Natural killer cell treated with Interleukin-12 subunit alpha and Interleukin-12 subunit beta and Interleukin-15 and Interleukin-18, amount 100 ng/mL, for 72 hours (primary cell): ENCODE data around the gene APBB2. TPM values are rescaled to one million over a fixed set of nuclear protein-coding genes. Genes with fewer than 3 reads are reported as not detected.

Experiments
- ATAC-seq, 2 donors: fragments of 150-1000 bp; cut with Tn5 transposase in 1 of 2; sonication (Bioruptor Pico), chemical (Tn5 transposase) in 1 of 2; 2 replicates each; pipeline ENCODE4 v1.10.0; 2021
- DNase-seq: peaks from one replicate; pipeline ENCODE4 v3.0.0; 2022; ENCODE audit warnings: low spot score
- H3K27ac Mint-ChIP-seq, 2 donors: 1 replicate in 1 of 2; 2 replicates in 1 of 2; pipeline ENCODE4 v1.8.0; 2022; ENCODE audit warnings: mixed read lengths in 2 of 2, mild to moderate bottlenecking in 1 of 2, moderate library complexity in 1 of 2
- H3K27me3 Mint-ChIP-seq, 2 donors: 1 replicate in 1 of 2; 2 replicates in 1 of 2; pipeline ENCODE4 v1.8.0; 2022; ENCODE audit warnings: mixed read lengths in 2 of 2
- H3K36me3 Mint-ChIP-seq: one replicate; pipeline ENCODE4 v1.8.0; 2022; ENCODE audit warnings: mixed read lengths
- H3K4me1 Mint-ChIP-seq, 2 donors: 1 replicate in 1 of 2; 2 replicates in 1 of 2; pipeline ENCODE4 v1.8.0; 2022; ENCODE audit warnings: low read depth in 2 of 2, mixed read lengths in 2 of 2, mild to moderate bottlenecking in 1 of 2
- H3K4me3 Mint-ChIP-seq: one replicate; pipeline ENCODE4 v1.8.0; 2022; ENCODE audit warnings: mixed read lengths
- H3K9me3 Mint-ChIP-seq: 2 replicates; pipeline ENCODE4 v1.8.0; 2022; ENCODE audit warnings: mixed read lengths
- total RNA-seq, 2 donors: library from RNA; stranded (reverse); gene quantifications; one replicate each; pipeline ENCODE4 v1.2.3, GENCODE V29; 2022

Gene APBB2
- total RNA-seq, 2 donors from 2014 or later: 18.7 to 31.9 TPM

GRCh38 chr4:41143311-41144039 lies 70.9 kb downstream of the APBB2 start:
- Mint-ChIP-seq H3K4me1 (no peaks in the 10 kb centered on the region), H3K9me3 (no peaks in the 10 kb centered on the region), H3K36me3 (no peaks in the 10 kb centered on the region), H3K27ac (no peak overlapping the region), H3K27me3 (no peaks in the 10 kb centered on the region), H3K4me3 (no peak overlapping the region)
- ATAC-seq (no peak), DNase-seq (no peak)

GRCh38 chr4:41142376-41143310 lies 71.7 kb downstream of the APBB2 start:
- no peaks in the 10 kb centered on the region for H3K4me1 Mint-ChIP-seq
- H3K27me3 Mint-ChIP-seq: no peaks in the 10 kb centered on the region
- H3K36me3 Mint-ChIP-seq: no peaks in the 10 kb centered on the region
- H3K4me3 Mint-ChIP-seq: no peak overlapping the region
- no peaks in the 10 kb centered on the region for H3K9me3 Mint-ChIP-seq
- no peak overlapping the region for H3K27ac Mint-ChIP-seq
- no peak for DNase-seq
- no peak for ATAC-seq

GRCh38 chr4:41141900-41142299 lies 72.4 kb downstream of the APBB2 start:
- H3K36me3 Mint-ChIP-seq: no peaks in the 10 kb centered on the region
- no peaks in the 10 kb centered on the region for H3K27me3 Mint-ChIP-seq
- no peak overlapping the region for H3K4me3 Mint-ChIP-seq
- no peak overlapping the region for H3K27ac Mint-ChIP-seq
- H3K4me1 Mint-ChIP-seq: no peaks in the 10 kb centered on the region
- H3K9me3 Mint-ChIP-seq: no peaks in the 10 kb centered on the region
- no peak for DNase-seq
- ATAC-seq: no peak

- ATAC-seq (no peak), DNase-seq (no peak)
- Mint-ChIP-seq H3K27ac (no peak overlapping the region), H3K36me3 (no peaks in the 10 kb centered on the region), H3K4me3 (no peak overlapping the region), H3K9me3 (no peaks in the 10 kb centered on the region), H3K4me1 (no peaks in the 10 kb centered on the region), H3K27me3 (no peaks in the 10 kb centered on the region)
Measured at GRCh38 chr4:41140410-41140809, 73.9 kb downstream of the APBB2 start.

GRCh38 chr4:41137879-41138278 lies 76.5 kb downstream of the APBB2 start:
- Mint-ChIP-seq H3K36me3 (no peaks in the 10 kb centered on the region), H3K4me3 (no peak overlapping the region), H3K27ac (no peak overlapping the region), H3K27me3 (no peaks in the 10 kb centered on the region), H3K4me1 (no peaks in the 10 kb centered on the region), H3K9me3 (no peaks in the 10 kb centered on the region)
- DNase-seq: no peak
- no peak for ATAC-seq

GRCh38 chr4:41136456-41136855 lies 77.9 kb downstream of the APBB2 start:
- no peak overlapping the region for H3K4me3 Mint-ChIP-seq
- no peaks in the 10 kb centered on the region for H3K9me3 Mint-ChIP-seq
- H3K36me3 Mint-ChIP-seq: no peaks in the 10 kb centered on the region
- H3K4me1 Mint-ChIP-seq: no peaks in the 10 kb centered on the region
- H3K27me3 Mint-ChIP-seq: peaks cover 0 to under 1% of the 10 kb centered on the region in 2 donors
- DNase-seq (no peak), ATAC-seq (no peak)
- H3K27ac Mint-ChIP-seq: no peak overlapping the region

- no peaks in the 10 kb centered on the region for H3K36me3 Mint-ChIP-seq
- DNase-seq (no peak), ATAC-seq (no peak)
- H3K4me3 Mint-ChIP-seq: no peak overlapping the region
- H3K27me3 Mint-ChIP-seq: peaks cover 0 to 3% of the 10 kb centered on the region in 2 donors
- no peaks in the 10 kb centered on the region for H3K4me1 Mint-ChIP-seq
- H3K9me3 Mint-ChIP-seq: no peaks in the 10 kb centered on the region
- no peak overlapping the region for H3K27ac Mint-ChIP-seq
Measured at GRCh38 chr4:41135801-41136200, 78.5 kb downstream of the APBB2 start.

GRCh38 chr4:41134581-41134980 lies 79.8 kb downstream of the APBB2 start:
- Mint-ChIP-seq H3K4me3 (no peak overlapping the region), H3K9me3 (no peaks in the 10 kb centered on the region), H3K27me3 (peaks cover 0 to 3% of the 10 kb centered on the region in 2 donors), H3K36me3 (no peaks in the 10 kb centered on the region), H3K4me1 (no peaks in the 10 kb centered on the region), H3K27ac (no peak overlapping the region)
- ATAC-seq (no peak), DNase-seq (no peak)

GRCh38 chr4:41133454-41134018 lies 80.8 kb downstream of the APBB2 start:
- ATAC-seq (no peak), DNase-seq (no peak)
- Mint-ChIP-seq H3K27ac (no peak overlapping the region), H3K4me1 (no peaks in the 10 kb centered on the region), H3K27me3 (peaks cover 3 to 10% of the 10 kb centered on the region in 2 donors), H3K4me3 (no peak overlapping the region), H3K36me3 (no peaks in the 10 kb centered on the region), H3K9me3 (no peaks in the 10 kb centered on the region)

GRCh38 chr4:41132055-41132683 lies 82.2 kb downstream of the APBB2 start:
- DNase-seq (no peak), ATAC-seq (no peak)
- no peaks in the 10 kb centered on the region for H3K9me3 Mint-ChIP-seq
- H3K27ac Mint-ChIP-seq: no peak overlapping the region
- H3K4me3 Mint-ChIP-seq: no peak overlapping the region
- H3K4me1 Mint-ChIP-seq: no peaks in the 10 kb centered on the region
- H3K27me3 Mint-ChIP-seq: peaks cover 3 to 14% of the 10 kb centered on the region in 2 donors
- no peaks in the 10 kb centered on the region for H3K36me3 Mint-ChIP-seq

- Mint-ChIP-seq H3K27ac (no peak overlapping the region), H3K27me3 (peaks cover 3 to 17% of the 10 kb centered on the region in 2 donors), H3K4me1 (no peaks in the 10 kb centered on the region), H3K4me3 (no peak overlapping the region), H3K36me3 (no peaks in the 10 kb centered on the region), H3K9me3 (no peaks in the 10 kb centered on the region)
- DNase-seq (no peak), ATAC-seq (no peak)
Measured at GRCh38 chr4:41129936-41130440, 84.4 kb downstream of the APBB2 start.

- no peaks in the 10 kb centered on the region for H3K9me3 Mint-ChIP-seq
Measured at GRCh38 chr4:41129128-41129754, 85.1 kb downstream of the APBB2 start.

More at GRCh38 chr4:41129128-41129754, 85.1 kb downstream of the APBB2 start:
- no peak for DNase-seq
- Mint-ChIP-seq H3K36me3 (no peaks in the 10 kb centered on the region), H3K4me3 (no peak overlapping the region), H3K4me1 (no peaks in the 10 kb centered on the region), H3K27ac (no peak overlapping the region), H3K27me3 (peaks cover 3 to 17% of the 10 kb centered on the region in 2 donors)
- no peak for ATAC-seq
